Esophagus (tissue), 2 donors: ENCODE data around the gene C2CD2. TPM values are rescaled to one million over a fixed set of nuclear protein-coding genes. Genes with fewer than 3 reads are reported as not detected.

ENCODE experiments used
- H3K27ac ChIP-seq, 2 donors: one replicate each; pipeline ENCODE4 v1.5.1; 2013; ENCODE audit warnings: low read depth in 2 of 2, mild to moderate bottlenecking in 2 of 2, inconsistent platforms in 1 of 2, low read length in 1 of 2, moderate library complexity in 1 of 2
- H3K27me3 ChIP-seq, 2 donors: one replicate each; pipeline ENCODE4 v1.6.1; 2013; ENCODE audit warnings: low read length in 2 of 2, control low read depth in 1 of 2, mild to moderate bottlenecking in 1 of 2; ENCODE audit not compliant: insufficient read depth in 2 of 2, control insufficient read depth in 1 of 2
- H3K36me3 ChIP-seq, 2 donors: one replicate each; pipeline ENCODE4 v1.6.1; 2013; ENCODE audit warnings: low read length in 1 of 2; ENCODE audit not compliant: control insufficient read depth in 2 of 2, insufficient read depth in 2 of 2
- H3K4me1 ChIP-seq, 2 donors: one replicate each; pipeline ENCODE4 v1.6.1; 2013; ENCODE audit warnings: low read length in 1 of 2; ENCODE audit not compliant: control insufficient read depth in 2 of 2, insufficient read depth in 2 of 2
- H3K4me3 ChIP-seq, 2 donors: one replicate each; pipeline ENCODE4 v1.5.1; 2013; ENCODE audit warnings: low read length in 2 of 2, mild to moderate bottlenecking in 2 of 2, low read depth in 1 of 2, moderate library complexity in 1 of 2
- H3K9me3 ChIP-seq, 2 donors: one replicate each; pipeline ENCODE4 v1.6.1; 2013; ENCODE audit warnings: mild to moderate bottlenecking in 2 of 2, low read depth in 1 of 2, low read length in 1 of 2, moderate library complexity in 1 of 2; ENCODE audit not compliant: control insufficient read depth in 2 of 2, insufficient read depth in 1 of 2
- WGBS, 2 donors: extraction: QIAGEN DNeasy Blood & Tissue Kit; methylation state at CpG; one replicate each; pipeline ENCODE4 v1.1.7; 2013; 5-methylcytosine and 5-hydroxymethylcytosine counted together
- polyA plus RNA-seq, 2 donors: library from polyadenylated mRNA; stranded (reverse); fragments of 200-250 nt; gene quantifications; one replicate each; pipeline ENCODE4 v1.2.3, GENCODE V29; 2013
- donor health status: healthy with polysubstance abuse.
- donor health status: Bipolar disorder and iron deficiency.

Gene C2CD2
- polyA plus RNA-seq, 2 donors: 7.9 to 11.0 TPM

DNA sequence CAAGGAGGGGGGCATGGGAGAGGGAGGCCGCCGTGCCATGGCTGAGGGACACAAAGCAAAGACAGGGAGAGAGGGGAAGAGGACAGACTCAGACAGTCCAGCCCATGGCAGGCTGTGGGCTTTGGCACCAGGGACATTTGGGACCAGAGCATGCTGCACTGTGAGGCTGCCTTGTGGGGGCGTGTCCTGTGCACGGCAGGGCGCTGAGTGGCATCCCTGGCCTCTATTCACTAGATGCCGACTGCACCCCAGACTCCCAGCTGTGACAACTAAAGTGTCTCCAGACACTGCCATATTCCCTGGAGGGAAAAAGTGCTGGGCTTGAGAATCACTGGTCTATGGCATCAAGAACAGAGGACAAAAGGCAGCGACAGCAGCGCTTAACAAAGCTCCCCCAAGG, 56.1 kb downstream of the C2CD2 start:
- WGBS, 2 donors: 88 to 93% methylated on average over 8 of the region's 8 CpGs
- Histone ChIP-seq H3K27me3 (no peaks in the 10 kb centered on the region), H3K4me1 (no peaks in the 10 kb centered on the region), H3K4me3 (no peak overlapping the region), H3K27ac (no peak overlapping the region), H3K36me3 (peaks cover 4 to 18% of the 10 kb centered on the region in 2 donors), H3K9me3 (no peaks in the 10 kb centered on the region)

DNA sequence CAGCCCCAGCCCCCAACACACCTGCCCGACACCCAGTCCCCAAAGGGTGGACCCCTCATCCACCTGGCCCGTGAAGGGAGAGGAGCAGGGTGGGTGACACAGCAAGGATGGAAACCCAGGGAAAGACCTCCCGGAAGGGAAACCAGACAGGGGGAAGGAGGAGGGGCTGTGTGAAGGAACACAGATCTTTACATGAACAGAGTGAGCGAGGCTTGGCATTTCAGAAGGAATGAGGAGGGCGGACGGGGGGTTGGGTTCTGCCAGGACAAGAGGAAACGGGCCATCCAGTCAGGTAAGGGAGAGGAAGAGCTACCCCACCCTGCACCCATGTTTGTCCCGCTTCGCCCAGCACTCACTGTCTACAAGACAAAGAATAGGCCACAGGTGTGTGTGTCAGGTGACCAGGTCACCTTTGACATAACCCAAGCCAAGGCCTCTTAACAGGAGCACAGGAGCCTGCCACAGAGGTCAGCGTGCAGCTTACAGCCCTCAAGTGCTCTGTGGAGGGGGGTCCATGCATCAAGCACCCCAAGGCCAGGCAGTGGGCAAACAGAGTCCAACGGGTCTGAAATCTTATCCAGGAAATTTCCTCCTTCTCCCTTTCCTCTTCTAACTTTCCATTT, 56.7 kb downstream of the C2CD2 start:
- no peaks in the 10 kb centered on the region for H3K27me3 ChIP-seq
- H3K4me3 ChIP-seq: no peak overlapping the region
- H3K4me1 ChIP-seq: no peaks in the 10 kb centered on the region
- H3K27ac ChIP-seq: no peak overlapping the region
- H3K36me3 ChIP-seq: peaks cover 4 to 20% of the 10 kb centered on the region in 2 donors
- H3K9me3 ChIP-seq: no peaks in the 10 kb centered on the region
- WGBS, 2 donors: 83 to 87% methylated on average over 11 of the region's 11 CpGs

DNA sequence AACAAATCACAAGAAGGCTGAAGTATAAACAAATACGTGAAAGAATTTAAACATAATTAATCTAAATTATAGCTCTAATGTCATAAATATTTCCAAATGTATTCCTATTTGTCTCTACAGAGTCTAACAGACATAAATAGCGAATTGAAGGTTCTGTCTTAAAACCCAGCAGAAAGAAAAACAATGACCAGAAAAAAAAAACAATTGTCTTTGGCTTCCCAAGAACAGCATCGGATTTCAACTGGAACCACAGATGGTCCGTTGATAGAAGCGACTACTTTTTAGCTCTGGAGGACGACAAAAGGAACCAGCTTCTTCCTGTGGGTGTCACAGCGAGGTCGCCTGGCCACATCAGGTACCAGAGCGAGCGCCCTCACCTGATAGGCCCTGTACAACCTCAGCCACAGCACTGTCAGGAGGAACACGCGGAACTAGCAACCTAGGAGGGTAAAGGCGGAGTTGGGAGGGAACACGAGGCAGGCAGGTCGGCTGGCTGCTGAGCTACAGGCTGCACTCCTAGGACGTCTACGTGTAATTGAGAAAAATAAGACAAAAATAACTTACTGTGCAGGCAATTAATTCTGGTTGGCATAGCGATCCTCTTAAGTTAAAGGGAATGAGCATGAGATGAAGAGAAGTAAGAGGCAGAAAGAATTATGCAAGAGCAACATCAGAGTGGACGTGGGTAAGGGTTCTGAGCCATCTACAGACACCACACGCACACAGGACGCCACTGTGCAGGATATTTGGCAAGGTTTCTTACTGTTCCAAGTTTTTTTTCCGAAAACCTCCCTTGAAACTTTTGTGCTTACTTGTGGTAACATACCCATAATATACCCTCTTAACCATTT, 58.0 kb downstream of the C2CD2 start:
- H3K27me3 ChIP-seq: no peaks in the 10 kb centered on the region
- no peaks in the 10 kb centered on the region for H3K9me3 ChIP-seq
- H3K4me1 ChIP-seq: peaks cover 0 to 3% of the 10 kb centered on the region in 2 donors
- H3K4me3 ChIP-seq: no peak overlapping the region
- H3K27ac ChIP-seq: no peak overlapping the region
- H3K36me3 ChIP-seq: peaks cover 4 to 25% of the 10 kb centered on the region in 2 donors
- 65 to 73% methylated on average over 22 of the region's 22 CpGs for WGBS, 2 donors

DNA sequence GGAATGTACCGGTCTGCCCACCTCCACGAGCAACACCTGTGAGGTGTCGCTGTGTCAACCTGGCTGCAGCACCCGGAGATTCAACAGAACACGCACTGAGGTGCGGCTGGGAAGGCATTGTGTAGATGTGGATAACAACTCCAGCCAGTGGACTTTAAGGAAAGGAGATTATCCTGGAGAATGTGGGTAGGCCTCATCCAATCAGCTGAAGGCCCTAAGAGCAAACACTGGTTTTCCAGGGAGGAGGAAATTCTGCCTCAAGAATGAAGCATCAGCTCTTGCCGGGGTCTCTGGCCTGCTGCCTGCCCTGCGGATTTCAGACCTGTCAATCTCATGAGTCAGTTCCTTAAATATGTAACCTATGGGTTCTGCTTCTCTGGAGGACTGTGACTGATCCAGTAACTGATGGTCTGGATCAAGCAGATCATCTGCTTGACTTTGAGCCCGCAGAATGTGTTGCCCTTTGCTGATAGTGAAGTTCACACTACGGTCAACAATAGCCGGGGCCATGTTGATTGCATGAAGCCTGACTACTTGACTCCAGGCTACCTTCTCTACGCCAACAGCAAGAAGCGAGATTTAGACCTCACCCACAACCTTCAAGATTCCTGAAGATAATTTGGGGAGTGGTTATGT, 58.8 kb downstream of the C2CD2 start:
- Histone ChIP-seq H3K27ac (no peak overlapping the region), H3K36me3 (peaks cover 4 to 23% of the 10 kb centered on the region in 2 donors), H3K27me3 (no peaks in the 10 kb centered on the region), H3K4me3 (no peak overlapping the region), H3K9me3 (no peaks in the 10 kb centered on the region), H3K4me1 (peaks cover 0 to 3% of the 10 kb centered on the region in 2 donors)
- 76 to 77% methylated on average over 13 of the region's 13 CpGs for WGBS, 2 donors

DNA sequence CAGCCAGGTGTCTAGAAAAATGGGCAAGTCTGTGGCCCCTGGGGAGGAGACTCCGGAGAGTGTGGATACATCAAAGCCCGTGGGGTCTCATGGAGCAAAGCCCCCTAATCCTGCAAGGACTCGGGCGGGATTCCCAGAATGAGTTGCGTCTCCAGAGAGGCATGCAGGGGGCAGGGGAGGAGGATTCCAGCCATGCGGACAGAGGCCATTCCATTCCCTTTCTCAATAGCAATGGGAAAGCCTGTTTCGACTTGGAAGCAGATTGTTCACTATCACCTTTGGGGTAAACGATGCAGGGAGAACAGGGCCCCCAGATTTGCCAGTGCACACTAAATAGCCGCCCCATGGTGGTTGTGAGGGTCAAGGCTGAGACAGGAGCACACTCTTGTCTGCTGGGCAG, 59.3 kb downstream of the C2CD2 start:
- peaks cover 4 to 23% of the 10 kb centered on the region in 2 donors for H3K36me3 ChIP-seq
- peaks cover 0 to 3% of the 10 kb centered on the region in 2 donors for H3K4me1 ChIP-seq
- no peak overlapping the region for H3K27ac ChIP-seq
- no peaks in the 10 kb centered on the region for H3K27me3 ChIP-seq
- H3K9me3 ChIP-seq: no peaks in the 10 kb centered on the region
- H3K4me3 ChIP-seq: no peak overlapping the region
- WGBS, 2 donors: 90 to 95% methylated on average over 9 of the region's 9 CpGs

DNA sequence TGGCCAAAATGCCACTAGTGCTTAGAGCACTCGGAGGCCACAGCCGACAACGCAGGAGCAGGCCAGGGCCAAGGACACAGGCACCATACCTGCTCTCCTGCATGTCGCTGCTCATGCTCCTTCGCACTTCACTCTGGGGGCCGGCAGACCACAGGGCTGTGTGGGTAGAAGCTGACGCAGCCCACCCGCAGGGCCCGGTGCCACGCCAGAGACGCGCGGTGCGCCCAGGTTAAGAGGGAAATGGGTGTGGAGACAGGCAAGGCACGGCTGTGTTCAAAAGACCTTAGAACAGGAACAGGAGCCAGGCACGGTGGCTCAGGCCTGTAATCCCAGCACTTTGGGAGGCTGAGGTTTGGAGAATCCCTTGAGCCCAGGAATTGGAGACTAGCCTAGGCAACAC, 61.1 kb downstream of the C2CD2 start:
- Histone ChIP-seq H3K9me3 (no peaks in the 10 kb centered on the region), H3K27ac (no peak overlapping the region), H3K27me3 (no peaks in the 10 kb centered on the region), H3K4me1 (peaks cover 0 to 3% of the 10 kb centered on the region in 2 donors), H3K36me3 (peaks cover 4 to 24% of the 10 kb centered on the region in 2 donors), H3K4me3 (no peak overlapping the region)
- WGBS, 2 donors: 90 to 95% methylated on average over 16 of the region's 16 CpGs

DNA sequence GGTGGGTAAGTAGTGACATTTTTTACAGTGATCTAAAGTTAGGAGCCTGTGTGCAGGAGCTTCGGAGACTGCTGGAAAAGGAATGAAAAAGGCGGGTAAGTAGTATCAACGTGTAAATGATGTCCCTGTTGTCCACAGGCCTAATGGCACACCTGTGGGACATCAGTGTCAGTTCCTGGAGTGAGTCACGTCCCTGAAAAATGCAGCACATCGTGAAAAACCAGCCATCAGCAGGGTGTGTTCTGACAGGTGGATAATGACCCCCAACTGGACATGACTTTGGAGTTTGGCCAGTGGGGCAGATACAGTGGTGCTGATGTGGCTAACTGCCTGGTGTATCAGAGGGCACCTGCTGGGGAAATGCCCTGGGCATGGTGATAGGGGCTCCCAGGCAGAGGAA, 62.7 kb downstream of the C2CD2 start:
- Histone ChIP-seq H3K4me3 (no peak overlapping the region), H3K27me3 (no peaks in the 10 kb centered on the region), H3K9me3 (no peaks in the 10 kb centered on the region), H3K27ac (no peak overlapping the region), H3K4me1 (peaks cover 0 to 3% of the 10 kb centered on the region in 2 donors), H3K36me3 (peaks cover 4 to 22% of the 10 kb centered on the region in 2 donors)
- 74 to 90% methylated on average over 5 of the region's 5 CpGs for WGBS, 2 donors

DNA sequence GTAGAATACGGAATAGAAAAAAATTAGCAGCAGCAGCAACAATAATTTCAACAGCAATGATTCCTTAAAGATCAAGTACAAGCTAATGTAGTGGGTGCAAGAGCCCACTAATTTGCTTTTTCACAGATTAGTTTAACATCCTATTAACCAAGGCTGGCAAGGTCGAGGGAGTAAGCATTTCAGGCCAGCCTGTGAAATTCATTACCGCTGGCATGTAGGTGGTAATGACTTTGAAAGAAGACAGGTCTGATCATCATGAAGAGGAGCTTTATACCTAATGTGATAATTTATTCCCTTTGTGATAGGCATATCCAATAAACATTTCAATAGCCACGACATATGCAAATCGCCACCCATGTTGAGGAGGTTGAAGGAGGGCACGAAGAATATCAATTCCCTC, 63.5 kb downstream of the C2CD2 start:
- no peak overlapping the region for H3K27ac ChIP-seq
- H3K4me3 ChIP-seq: no peak overlapping the region
- no peaks in the 10 kb centered on the region for H3K27me3 ChIP-seq
- peaks cover 4 to 19% of the 10 kb centered on the region in 2 donors for H3K36me3 ChIP-seq
- H3K9me3 ChIP-seq: no peaks in the 10 kb centered on the region
- H3K4me1 ChIP-seq: peaks cover 0 to 3% of the 10 kb centered on the region in 2 donors
- 71 to 81% methylated on average over 6 of the region's 6 CpGs for WGBS, 2 donors

DNA sequence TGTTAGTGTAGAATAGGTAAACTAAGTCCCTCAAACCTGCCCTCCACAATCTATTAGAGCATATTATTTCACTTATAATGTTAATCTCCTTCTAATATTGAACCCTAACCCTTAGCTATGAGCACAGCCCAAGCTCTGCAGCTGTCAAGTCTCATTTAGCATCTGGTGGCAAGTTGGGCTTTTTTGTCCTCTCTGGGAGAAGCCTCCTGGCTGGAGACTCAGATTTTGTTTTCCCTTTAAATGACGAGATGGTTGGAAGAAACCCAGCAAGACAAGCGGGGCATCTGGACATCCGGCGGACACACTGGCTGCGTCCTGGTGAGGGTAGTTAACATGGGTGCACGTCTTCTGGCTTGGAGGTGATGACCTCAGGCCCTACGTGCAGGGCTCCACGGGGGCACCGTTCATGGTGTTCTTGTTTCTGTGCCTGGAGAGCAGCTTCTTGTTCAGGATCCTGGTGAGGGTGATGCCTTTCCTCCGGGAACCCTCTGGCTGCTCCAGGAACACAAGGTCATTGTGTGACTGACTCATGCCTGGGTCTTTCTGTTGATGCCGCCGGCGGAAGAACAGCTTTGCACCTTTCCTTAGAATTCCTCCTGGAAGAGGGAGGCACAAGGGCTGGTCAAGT, 65.0 kb downstream of the C2CD2 start:
- 86 to 88% methylated on average over 13 of the region's 13 CpGs for WGBS, 2 donors
- Histone ChIP-seq H3K4me3 (no peak overlapping the region), H3K36me3 (peaks cover 0 to 12% of the 10 kb centered on the region in 2 donors)

More for the DNA sequence above, 65.0 kb downstream of the C2CD2 start:
- no peak overlapping the region for H3K27ac ChIP-seq
- peaks cover 0 to 3% of the 10 kb centered on the region in 2 donors for H3K4me1 ChIP-seq
- H3K27me3 ChIP-seq: no peaks in the 10 kb centered on the region
- no peaks in the 10 kb centered on the region for H3K9me3 ChIP-seq
